Esophagus muscularis mucosa (tissue), 4 donors: ENCODE data around the gene NNT.

Experiments used
- EP300 ChIP-seq: sonication (generic); formaldehyde crosslinking; IDR thresholded peaks from one replicate; pipeline ENCODE4 v1.6.1; 2017; ENCODE audit warnings: antibody characterized with exemption
- POLR2A ChIP-seq: fragments of 450-650 bp; IDR thresholded peaks from one replicate; pipeline ENCODE4 v1.6.1; 2017; ENCODE audit warnings: antibody characterized with exemption, moderate library complexity, mild to moderate bottlenecking, low read depth
- POLR2AphosphoS5 ChIP-seq, 2 donors: sonication (generic); formaldehyde crosslinking; IDR thresholded peaks; one replicate each; pipeline ENCODE4 v1.6.1; 2017; ENCODE audit warnings: antibody characterized with exemption in 2 of 2
- TF ChIP-seq, protein P1 (sequence below), 3 experiments: fragments of 200-600 bp in 2 of 3; fragments of 450-650 bp in 1 of 3; sonication (generic) in 2 of 3; IDR thresholded peaks; one replicate each; pipeline ENCODE4 v1.5.1; 2017 to 2019; ENCODE audit warnings: antibody characterized with exemption in 3 of 3, mild to moderate bottlenecking in 2 of 3, moderate library complexity in 1 of 3

DNA sequence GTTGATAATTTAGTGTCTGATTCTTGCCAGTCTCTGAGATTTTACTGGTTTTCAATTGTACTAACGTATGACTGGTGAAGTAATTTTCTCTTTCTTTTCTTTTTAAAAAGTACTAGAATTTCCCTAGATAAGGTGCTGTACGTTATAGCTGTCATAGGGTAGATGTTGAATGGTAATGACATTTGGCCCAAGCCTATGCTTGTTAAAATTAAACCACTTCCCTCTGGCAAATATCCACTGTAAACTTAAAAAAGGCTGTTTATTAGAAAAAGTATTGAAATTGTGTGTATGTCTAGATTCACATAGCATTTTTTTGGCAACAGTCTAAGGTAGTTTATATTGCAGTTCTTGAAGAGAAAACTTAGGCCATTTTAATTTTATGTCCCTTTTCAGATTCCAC, 97.6 kb downstream of the NNT start:
- TF ChIP-seq, protein P1, sequence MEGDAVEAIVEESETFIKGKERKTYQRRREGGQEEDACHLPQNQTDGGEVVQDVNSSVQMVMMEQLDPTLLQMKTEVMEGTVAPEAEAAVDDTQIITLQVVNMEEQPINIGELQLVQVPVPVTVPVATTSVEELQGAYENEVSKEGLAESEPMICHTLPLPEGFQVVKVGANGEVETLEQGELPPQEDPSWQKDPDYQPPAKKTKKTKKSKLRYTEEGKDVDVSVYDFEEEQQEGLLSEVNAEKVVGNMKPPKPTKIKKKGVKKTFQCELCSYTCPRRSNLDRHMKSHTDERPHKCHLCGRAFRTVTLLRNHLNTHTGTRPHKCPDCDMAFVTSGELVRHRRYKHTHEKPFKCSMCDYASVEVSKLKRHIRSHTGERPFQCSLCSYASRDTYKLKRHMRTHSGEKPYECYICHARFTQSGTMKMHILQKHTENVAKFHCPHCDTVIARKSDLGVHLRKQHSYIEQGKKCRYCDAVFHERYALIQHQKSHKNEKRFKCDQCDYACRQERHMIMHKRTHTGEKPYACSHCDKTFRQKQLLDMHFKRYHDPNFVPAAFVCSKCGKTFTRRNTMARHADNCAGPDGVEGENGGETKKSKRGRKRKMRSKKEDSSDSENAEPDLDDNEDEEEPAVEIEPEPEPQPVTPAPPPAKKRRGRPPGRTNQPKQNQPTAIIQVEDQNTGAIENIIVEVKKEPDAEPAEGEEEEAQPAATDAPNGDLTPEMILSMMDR (IDR thresholded peaks at IDR 0.05) = no peak
- TF ChIP-seq POLR2A (no peak), EP300 (no peak), POLR2AphosphoS5 (IDR thresholded peaks at IDR 0.05) (no peak)
